SK-N-SH (cell line): ENCODE measurements around the gene AKAP12. TPM values are rescaled to one million over a fixed set of nuclear protein-coding genes. Genes with fewer than 3 reads are reported as not detected.

ENCODE experiments used
- CTCF ChIA-PET: fragments of 300-600, 350-600 bp; formaldehyde crosslinking; extraction: SDS; loops from one replicate; lab custom pipeline; 2021; lab: Yijun Ruan, JAX
- POLR2A ChIA-PET: fragments of 350-600 bp; sonication (Branson Sonifier 250); formaldehyde crosslinking; extraction: SDS; loops from one replicate; lab custom pipeline; 2020; ENCODE audit warnings: antibody characterized with exemption, inconsistent platforms; lab: Yijun Ruan, JAX
- DNase-seq: peaks from one replicate; pipeline ENCODE4 v3.0.0; 2012
- H2AFZ ChIP-seq: fragments of 200-600 bp; sonication (generic); 2 replicates; pipeline ENCODE4 v1.8.1; 2016; ENCODE audit warnings: antibody characterized with exemption, mild to moderate bottlenecking, low read depth
- H3F3A ChIP-seq: fragments of 200-600 bp; sonication (generic); replicated peaks from 2 replicates; pipeline ENCODE3; 2016; ENCODE audit warnings: antibody characterized with exemption, mild to moderate bottlenecking; ENCODE audit not compliant: insufficient read depth
- H3K27ac ChIP-seq, 2 experiments: fragments of 200-500 bp in 1 of 2; fragments of 200-600 bp in 1 of 2; sonication (Bioruptor generic) in 1 of 2; sonication (generic), shearing (Covaris generic) in 1 of 2; 2 replicates each; pipeline versions ENCODE4 v1.5.1 to v1.6.1; 2014 to 2016; ENCODE audit warnings: low read depth in 2 of 2, inconsistent platforms in 1 of 2, low read length in 1 of 2, mild to moderate bottlenecking in 1 of 2, mixed read lengths in 1 of 2
- H3K27me3 ChIP-seq: fragments of 200-600 bp; sonication (generic), shearing (Covaris generic); 2 replicates; pipeline ENCODE4 v1.6.1; 2016; ENCODE audit warnings: mixed run types; ENCODE audit not compliant: insufficient read depth
- H3K36me3 ChIP-seq, 2 experiments: fragments of 200-500 bp in 1 of 2; fragments of 200-600 bp in 1 of 2; sonication (Bioruptor generic) in 1 of 2; sonication (generic) in 1 of 2; replicated peaks in 1 of 2; 2 replicates each; pipeline versions ENCODE3 to v1.5.1; 2014 to 2016; ENCODE audit warnings: low read length in 1 of 2, mild to moderate bottlenecking in 1 of 2; ENCODE audit not compliant: insufficient read depth in 2 of 2, control insufficient read depth in 1 of 2
- H3K4me1 ChIP-seq, 2 experiments: fragments of 200-500 bp in 1 of 2; fragments of 200-600 bp in 1 of 2; sonication (Bioruptor generic) in 1 of 2; sonication (generic), shearing (Covaris generic) in 1 of 2; 2 replicates each; pipeline versions ENCODE4 v1.5.1 to v1.6.1; 2014 to 2016; ENCODE audit warnings: low read depth in 1 of 2, low read length in 1 of 2, mixed run types in 1 of 2; ENCODE audit not compliant: insufficient read depth in 2 of 2, control insufficient read depth in 1 of 2
- H3K4me2 ChIP-seq: fragments of 200-600 bp; sonication (generic), shearing (Covaris generic); 2 replicates; pipeline ENCODE4 v1.6.1; 2017; ENCODE audit warnings: mixed run types
- H3K4me3 ChIP-seq, 2 experiments: fragments of 200-500 bp in 1 of 2; fragments of 200-600 bp in 1 of 2; sonication (Bioruptor generic) in 1 of 2; sonication (generic), shearing (Covaris generic) in 1 of 2; 2 replicates each; pipeline versions ENCODE4 v1.5.1 to v1.8.1; 2014 to 2016; ENCODE audit warnings: low read depth in 2 of 2, inconsistent platforms in 1 of 2, low read length in 1 of 2, mild to moderate bottlenecking in 1 of 2, mixed read lengths in 1 of 2, moderate library complexity in 1 of 2
- H3K79me2 ChIP-seq: fragments of 200-600 bp; sonication (generic); 2 replicates; pipeline ENCODE4 v1.8.1; 2017; ENCODE audit warnings: mild to moderate bottlenecking; ENCODE audit not compliant: insufficient read depth
- H3K9ac ChIP-seq: fragments of 200-600 bp; sonication (generic); 2 replicates; pipeline ENCODE4 v1.6.1; 2017; ENCODE audit warnings: mixed run types
- H3K9me2 ChIP-seq: fragments of 200-600 bp; sonication (generic); 2 replicates; pipeline ENCODE4 v1.6.1; 2017; ENCODE audit warnings: mixed run types
- H3K9me3 ChIP-seq: fragments of 200-600 bp; sonication (generic); 2 replicates; pipeline ENCODE4 v1.6.1; 2017; ENCODE audit warnings: mixed run types, mild to moderate bottlenecking, moderate library complexity
- H4K20me1 ChIP-seq: fragments of 200-600 bp; sonication (generic); 2 replicates; pipeline ENCODE4 v1.6.1; 2017; ENCODE audit warnings: mild to moderate bottlenecking, mixed run types; ENCODE audit not compliant: insufficient read depth
- EP300 ChIP-seq, 2 experiments: IDR thresholded peaks; 2 replicates each; pipeline versions ENCODE4 v1.4.0 to v1.6.1; 2012; ENCODE audit warnings: borderline replicate concordance in 1 of 2, low read depth in 1 of 2, low read length in 1 of 2
- EZH2phosphoT487 ChIP-seq: fragments of 200-600 bp; sonication (generic); IDR thresholded peaks from 2 replicates; pipeline ENCODE4 v1.6.1; 2017; ENCODE audit warnings: low read depth, mixed run types, mild to moderate bottlenecking, antibody characterized with exemption, moderate library complexity, borderline replicate concordance
- FOXJ3 ChIP-seq: sonication (generic); formaldehyde crosslinking; IDR thresholded peaks from 2 replicates; pipeline ENCODE4 v1.5.1; 2020; ENCODE audit warnings: mild to moderate bottlenecking, missing genetic modification reagents
- GABPA ChIP-seq: IDR thresholded peaks from 2 replicates; pipeline ENCODE4 v1.4.0; 2012; ENCODE audit warnings: low read depth, mild to moderate bottlenecking
- MXI1 ChIP-seq: IDR thresholded peaks from 2 replicates; pipeline ENCODE4 v1.6.1; 2012; ENCODE audit warnings: mild to moderate bottlenecking, low read depth, low read length, improper control_type of control experiment
- POLR2AphosphoS5 ChIP-seq: IDR thresholded peaks from 2 replicates; pipeline ENCODE4 v1.6.1; 2012; ENCODE audit warnings: low read depth, low read length
- RAD21 ChIP-seq: IDR thresholded peaks from 2 replicates; pipeline ENCODE4 v1.6.1; 2012; ENCODE audit warnings: mild to moderate bottlenecking, low read length
- RCOR1 ChIP-seq: fragments of 150-350 bp; IDR thresholded peaks from 2 replicates; pipeline ENCODE4 v1.6.1; 2017; ENCODE audit warnings: antibody characterized with exemption, low read length
- RXRA ChIP-seq: IDR thresholded peaks from 2 replicates; pipeline ENCODE4 v1.4.0; 2012; ENCODE audit warnings: low read depth, mild to moderate bottlenecking, borderline replicate concordance
- TAF1 ChIP-seq: IDR thresholded peaks from 2 replicates; pipeline ENCODE4 v1.6.1; 2012; ENCODE audit warnings: low read depth, mild to moderate bottlenecking, low read length, moderate library complexity, borderline replicate concordance
- TCF12 ChIP-seq: IDR thresholded peaks from 2 replicates; pipeline ENCODE4 v1.4.0; 2012
- TEAD4 ChIP-seq: IDR thresholded peaks from 2 replicates; pipeline ENCODE4 v1.4.0; 2012; ENCODE audit warnings: mild to moderate bottlenecking, borderline replicate concordance; ENCODE audit not compliant: insufficient read depth
- USF1 ChIP-seq: IDR thresholded peaks from 2 replicates; pipeline ENCODE4 v1.4.0; 2012; ENCODE audit warnings: low read depth, borderline replicate concordance
- USF2 ChIP-seq: fragments of 150-350 bp; IDR thresholded peaks from 2 replicates; pipeline ENCODE4 v1.6.1; 2017; ENCODE audit warnings: antibody characterized with exemption, low read length, low read depth, borderline replicate concordance
- YY1 ChIP-seq: IDR thresholded peaks from 2 replicates; pipeline ENCODE4 v1.4.0; 2012; ENCODE audit warnings: low read depth, mild to moderate bottlenecking
- WGBS: methylation state at CpG from one replicate; pipeline ENCODE4 v1.1.6; 2017; ENCODE audit warnings: low lambda C conversion rate; 5-methylcytosine and 5-hydroxymethylcytosine counted together
- polyA plus RNA-seq, 3 experiments: library from polyadenylated mRNA; depleted of rRNA; stranded (reverse); fragments of >200 nt; gene quantifications; 2 replicates each; pipeline ENCODE4 v1.2.3, GENCODE V29; 2012
- TF ChIP-seq, protein P1 (sequence below): fragments of 150-350 bp; IDR thresholded peaks from 2 replicates; pipeline ENCODE4 v1.6.1; 2016; ENCODE audit warnings: mild to moderate bottlenecking, low read depth, low read length
- TF ChIP-seq, protein P2 (sequence below): IDR thresholded peaks from 2 replicates; pipeline ENCODE4 v1.4.0; 2012; ENCODE audit warnings: low read depth, borderline replicate concordance

Gene AKAP12
- polyA plus RNA-seq, 1 of the 3 experiments (the other 2 are of a cell fraction) = 46.5 TPM

DNA sequence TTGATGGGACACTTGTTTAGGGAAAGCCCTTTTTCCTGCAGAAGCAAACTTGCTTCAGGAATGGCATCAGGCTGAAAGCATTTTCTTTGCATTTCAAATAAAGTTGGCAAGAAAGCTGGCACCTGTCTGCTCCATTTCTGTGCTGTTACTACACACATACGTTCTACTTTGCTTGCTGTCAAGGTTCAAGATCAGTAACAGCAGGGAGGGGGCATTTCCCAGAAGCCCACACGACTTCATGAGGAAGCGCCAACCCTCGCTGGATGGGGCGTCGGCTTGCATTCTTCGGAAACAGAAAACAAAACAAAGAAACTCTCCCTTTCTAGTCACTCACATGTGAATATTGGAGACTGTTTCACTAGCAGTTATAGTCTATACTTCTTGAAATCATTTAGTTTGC, 46.4 kb downstream of the AKAP12 start:
- Histone ChIP-seq H3K27me3 (no peaks in the 10 kb centered on the region), H3K4me2 (no peak overlapping the region), H3K9ac (no peak overlapping the region), H3K79me2 (peaks cover 79% of the 10 kb centered on the region), H3K9me3 (no peaks in the 10 kb centered on the region), H3K4me1 (peaks cover 9 to 10% of the 10 kb centered on the region in 2 experiments; a peak in 3 of 4 replicates), H3K9me2 (no peaks in the 10 kb centered on the region), H4K20me1 (no peaks in the 10 kb centered on the region), H2AFZ (no peak overlapping the region), H3K4me3 (no peak overlapping the region), H3K36me3 (no peaks in the 10 kb centered on the region), H3F3A (peaks cover 6% of the 10 kb centered on the region), H3K27ac (peak overlapping the region in 1 of 2 experiments; percentile 77; a peak in 1 of 4 replicates)
- TF ChIP-seq, protein P1, sequence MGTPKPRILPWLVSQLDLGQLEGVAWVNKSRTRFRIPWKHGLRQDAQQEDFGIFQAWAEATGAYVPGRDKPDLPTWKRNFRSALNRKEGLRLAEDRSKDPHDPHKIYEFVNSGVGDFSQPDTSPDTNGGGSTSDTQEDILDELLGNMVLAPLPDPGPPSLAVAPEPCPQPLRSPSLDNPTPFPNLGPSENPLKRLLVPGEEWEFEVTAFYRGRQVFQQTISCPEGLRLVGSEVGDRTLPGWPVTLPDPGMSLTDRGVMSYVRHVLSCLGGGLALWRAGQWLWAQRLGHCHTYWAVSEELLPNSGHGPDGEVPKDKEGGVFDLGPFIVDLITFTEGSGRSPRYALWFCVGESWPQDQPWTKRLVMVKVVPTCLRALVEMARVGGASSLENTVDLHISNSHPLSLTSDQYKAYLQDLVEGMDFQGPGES = no peak
- TF ChIP-seq YY1 = no peak
- no peak for TF ChIP-seq TEAD4
- TF ChIP-seq, protein P2, sequence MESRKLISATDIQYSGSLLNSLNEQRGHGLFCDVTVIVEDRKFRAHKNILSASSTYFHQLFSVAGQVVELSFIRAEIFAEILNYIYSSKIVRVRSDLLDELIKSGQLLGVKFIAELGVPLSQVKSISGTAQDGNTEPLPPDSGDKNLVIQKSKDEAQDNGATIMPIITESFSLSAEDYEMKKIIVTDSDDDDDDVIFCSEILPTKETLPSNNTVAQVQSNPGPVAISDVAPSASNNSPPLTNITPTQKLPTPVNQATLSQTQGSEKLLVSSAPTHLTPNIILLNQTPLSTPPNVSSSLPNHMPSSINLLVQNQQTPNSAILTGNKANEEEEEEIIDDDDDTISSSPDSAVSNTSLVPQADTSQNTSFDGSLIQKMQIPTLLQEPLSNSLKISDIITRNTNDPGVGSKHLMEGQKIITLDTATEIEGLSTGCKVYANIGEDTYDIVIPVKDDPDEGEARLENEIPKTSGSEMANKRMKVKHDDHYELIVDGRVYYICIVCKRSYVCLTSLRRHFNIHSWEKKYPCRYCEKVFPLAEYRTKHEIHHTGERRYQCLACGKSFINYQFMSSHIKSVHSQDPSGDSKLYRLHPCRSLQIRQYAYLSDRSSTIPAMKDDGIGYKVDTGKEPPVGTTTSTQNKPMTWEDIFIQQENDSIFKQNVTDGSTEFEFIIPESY = no peak
- no peak for TF ChIP-seq RCOR1
- no peak for TF ChIP-seq POLR2AphosphoS5
- TF ChIP-seq FOXJ3 (CRISPR knock-in tag) = no peak
- CTCF ChIA-PET = no interaction called here
- POLR2A ChIA-PET = no interaction called here
- WGBS = 83% methylated on average over 7 of the region's 7 CpGs
- no peak for DNase-seq

GRCh38 chr6:151288712-151289398, 49.1 kb downstream of the AKAP12 start:
- H3K4me1 ChIP-seq = peaks cover 10 to 23% of the 10 kb centered on the region in 2 experiments
- no peak overlapping the region for H3K9ac ChIP-seq
- H3K79me2 ChIP-seq = peaks cover 73% of the 10 kb centered on the region
- ChIA-PET CTCF (interaction anchor here (2.4 to 2.6 kb wide), 2 partner anchors 35 to 274 kb away, joined by 12 read pairs; no protein-coding TSS in a partner anchor), POLR2A (no interaction called here)
- H3K4me3 ChIP-seq = no peak overlapping the region
- H3K27ac ChIP-seq = peak overlapping the region in 1 of 2 experiments; percentile 62; a peak in 1 of 4 replicates
- H2AFZ ChIP-seq = no peak overlapping the region
- peaks cover 6% of the 10 kb centered on the region for H3F3A ChIP-seq
- H3K4me2 ChIP-seq = no peak overlapping the region
- peak; percentile 49 for DNase-seq
- no peaks in the 10 kb centered on the region for H3K36me3 ChIP-seq
- H3K27me3 ChIP-seq = no peaks in the 10 kb centered on the region
- H3K9me3 ChIP-seq = no peaks in the 10 kb centered on the region
- no peaks in the 10 kb centered on the region for H4K20me1 ChIP-seq
- WGBS = 82% methylated on average over 10 of the region's 10 CpGs
- no peaks in the 10 kb centered on the region for H3K9me2 ChIP-seq
- TF ChIP-seq RAD21 (peak; percentile 5; the same call in 1 of the 2 replicates), RXRA (no peak), EP300 (IDR thresholded peaks at IDR 0.05; ENCODE audit: borderline replicate concordance in 1 of 2, low read depth in 1 of 2, low read length in 1 of 2) (peak in 1 of 2 experiments; percentile 52; a peak in 2 of 4 replicates), USF1 (no peak), GABPA (no peak), TCF12 (no peak), POLR2AphosphoS5 (no peak), USF2 (no peak), EZH2phosphoT487 (no peak), TAF1 (no peak), MXI1 (no peak)
- TF ChIP-seq, protein P2 = no peak
